ENCODE data around the gene CLIC2.
"Not testable (repeated sequence)": the region's sequence is repeated elsewhere in the genome, so short reads cannot be mapped to it uniquely, and the experiment has no call there.

CLIC2 gene

DNA sequence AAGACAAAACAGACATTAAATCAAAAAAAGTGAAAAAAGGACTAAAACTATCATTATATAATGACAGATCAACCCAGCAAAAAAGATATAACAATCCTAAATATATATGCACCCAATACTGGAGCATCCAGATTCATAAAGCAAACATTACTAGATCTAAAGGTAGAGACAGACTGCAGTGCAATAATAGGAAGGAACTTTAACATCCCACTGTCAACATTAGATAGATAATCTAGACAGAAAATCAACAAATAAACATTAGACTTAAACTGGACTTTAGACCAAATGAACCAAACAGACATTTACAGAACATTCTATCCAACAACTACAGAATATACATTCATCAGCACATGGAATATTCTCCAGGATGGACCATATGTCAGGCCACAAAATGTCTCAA lies 40.6 kb downstream of the CLIC2 start:
- Mint-ChIP-seq H3K4me1 (ENCODE audit: low read depth) (no peaks in the 10 kb centered on the region), H3K27ac (no peak overlapping the region), H3K4me3 (no peak overlapping the region), H3K27me3 (ENCODE audit: low read depth) (no peaks in the 10 kb centered on the region), H3K9me3 (peaks cover 3% of the 10 kb centered on the region), H3K36me3 (ENCODE audit: low read depth) (no peaks in the 10 kb centered on the region)

DNA sequence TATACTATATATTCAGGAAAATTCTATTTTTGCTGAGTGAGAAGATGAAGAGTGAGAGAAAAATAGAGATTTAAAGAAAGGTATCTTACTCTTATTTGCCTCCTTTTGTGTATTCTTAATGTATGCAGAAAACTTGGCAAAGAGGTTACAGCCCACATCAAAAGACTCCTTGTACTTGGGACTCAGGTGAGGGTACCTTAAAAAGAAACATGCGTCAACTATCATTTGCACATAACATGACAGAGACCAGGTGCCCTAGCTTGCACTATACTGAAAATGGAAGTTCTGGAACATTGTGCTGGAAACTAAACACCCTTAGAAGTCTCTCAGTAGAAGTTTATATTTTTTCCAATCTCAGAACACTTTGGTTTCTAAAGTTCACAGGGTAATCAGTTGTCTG lies 54.5 kb downstream of the CLIC2 start:
- Mint-ChIP-seq H3K36me3 (ENCODE audit: low read depth) (peaks cover 2% of the 10 kb centered on the region), H3K4me3 (no peak overlapping the region), H3K4me1 (ENCODE audit: low read depth) (peaks cover 5% of the 10 kb centered on the region), H3K27ac (no peak overlapping the region), H3K27me3 (ENCODE audit: low read depth) (no peaks in the 10 kb centered on the region), H3K9me3 (no peaks in the 10 kb centered on the region)

GRCh38 chrX:155270969-155271368 lies 63.4 kb downstream of the CLIC2 start:
- H3K36me3 Mint-ChIP-seq (ENCODE audit: low read depth): no peaks in the 10 kb centered on the region
- H3K27ac Mint-ChIP-seq: no peak overlapping the region
- H3K4me3 Mint-ChIP-seq: no peak overlapping the region
- H3K4me1 Mint-ChIP-seq (ENCODE audit: low read depth): no peaks in the 10 kb centered on the region
- peaks cover 10% of the 10 kb centered on the region for H3K9me3 Mint-ChIP-seq
- H3K27me3 Mint-ChIP-seq (ENCODE audit: low read depth): no peaks in the 10 kb centered on the region

DNA sequence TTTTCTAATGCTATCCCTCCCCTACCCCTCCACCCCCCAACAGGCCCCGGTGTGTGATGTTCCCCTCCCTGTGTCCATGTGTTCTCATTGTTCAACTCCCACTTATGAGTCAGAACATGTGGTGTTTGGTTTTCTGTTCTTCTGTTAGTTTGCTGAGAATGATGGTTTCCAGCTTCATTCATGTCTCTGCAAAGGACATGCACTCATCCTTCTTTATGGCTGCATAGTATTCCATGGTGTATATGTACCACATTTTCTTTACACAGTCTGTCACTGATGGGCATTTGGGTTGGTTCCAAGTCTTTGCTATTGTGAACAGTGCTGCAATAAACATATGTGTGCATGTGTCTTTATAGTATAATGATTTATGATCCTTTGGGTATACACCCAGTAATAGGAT lies 66.4 kb downstream of the CLIC2 start:
- H3K27ac Mint-ChIP-seq; H3K36me3 Mint-ChIP-seq (ENCODE audit: low read depth); H3K4me1 Mint-ChIP-seq (ENCODE audit: low read depth); H3K27me3 Mint-ChIP-seq (ENCODE audit: low read depth); H3K4me3 Mint-ChIP-seq; H3K9me3 Mint-ChIP-seq: not testable (repeated sequence)

- Mint-ChIP-seq H3K27me3 (ENCODE audit: low read depth) (no peaks in the 10 kb centered on the region), H3K36me3 (ENCODE audit: low read depth) (peaks cover 3% of the 10 kb centered on the region), H3K4me1 (ENCODE audit: low read depth) (peaks cover 13% of the 10 kb centered on the region), H3K9me3 (peaks cover 8% of the 10 kb centered on the region), H3K27ac (no peak overlapping the region), H3K4me3 (no peak overlapping the region)
These were observed 68.0 kb downstream of the CLIC2 start for GRCh38 chrX:155266439-155266838.

GRCh38 chrX:155263854-155264628 lies 70.4 kb downstream of the CLIC2 start, which contains the start of gene RAB39B:
Gene RAB39B (minus strand): TSS chrX:155264491. CDS start chrX:155264288, 203 bp downstream.
- Mint-ChIP-seq H3K4me3 (peak within 1 kb of the TSS; percentile 67), H3K4me1 (ENCODE audit: low read depth) (peaks cover 19% of the 10 kb centered on the region), H3K36me3 (ENCODE audit: low read depth) (peaks cover 12% of the 10 kb centered on the region)

GRCh38 chrX:155262970-155263754 lies 71.3 kb downstream of the CLIC2 start:
- peaks cover 14% of the 10 kb centered on the region for H3K36me3 Mint-ChIP-seq (ENCODE audit: low read depth)

More at GRCh38 chrX:155263854-155264628, 70.4 kb downstream of the CLIC2 start, which contains the start of gene RAB39B:
- peaks cover 6% of the 10 kb centered on the region for H3K9me3 Mint-ChIP-seq
- H3K27me3 Mint-ChIP-seq (ENCODE audit: low read depth): no peaks in the 10 kb centered on the region
- peak within 1 kb of the TSS; percentile 78 for H3K27ac Mint-ChIP-seq

DNA sequence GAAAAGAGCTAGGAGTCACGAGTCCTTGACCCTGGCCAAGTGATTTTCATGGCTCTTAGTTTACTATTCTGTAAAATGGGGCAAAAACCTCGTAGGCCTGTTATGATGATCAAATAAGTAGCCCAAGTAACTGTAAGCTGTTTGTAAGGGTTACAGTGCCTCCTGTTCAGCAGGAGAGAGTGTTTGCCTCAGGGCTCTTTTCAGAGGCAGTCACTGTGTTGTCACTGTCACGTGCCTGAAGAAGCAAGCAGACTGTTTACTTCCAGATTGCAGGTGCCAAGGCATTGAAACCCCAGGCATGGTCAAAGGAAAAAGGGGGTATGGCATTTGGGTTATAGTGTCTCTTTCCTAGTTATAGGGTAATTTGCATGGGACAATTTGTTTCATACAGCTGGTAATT lies 74.7 kb downstream of the CLIC2 start:
- H3K4me1 Mint-ChIP-seq (ENCODE audit: low read depth): peaks cover 21% of the 10 kb centered on the region
- no peak overlapping the region for H3K4me3 Mint-ChIP-seq
- peaks cover 16% of the 10 kb centered on the region for H3K36me3 Mint-ChIP-seq (ENCODE audit: low read depth)

More at GRCh38 chrX:155262970-155263754, 71.3 kb downstream of the CLIC2 start:
- Mint-ChIP-seq H3K9me3 (no peaks in the 10 kb centered on the region), H3K27me3 (ENCODE audit: low read depth) (no peaks in the 10 kb centered on the region), H3K27ac (peak overlapping the region; percentile 74), H3K4me3 (peak overlapping the region; percentile 67), H3K4me1 (ENCODE audit: low read depth) (peaks cover 19% of the 10 kb centered on the region)

DNA sequence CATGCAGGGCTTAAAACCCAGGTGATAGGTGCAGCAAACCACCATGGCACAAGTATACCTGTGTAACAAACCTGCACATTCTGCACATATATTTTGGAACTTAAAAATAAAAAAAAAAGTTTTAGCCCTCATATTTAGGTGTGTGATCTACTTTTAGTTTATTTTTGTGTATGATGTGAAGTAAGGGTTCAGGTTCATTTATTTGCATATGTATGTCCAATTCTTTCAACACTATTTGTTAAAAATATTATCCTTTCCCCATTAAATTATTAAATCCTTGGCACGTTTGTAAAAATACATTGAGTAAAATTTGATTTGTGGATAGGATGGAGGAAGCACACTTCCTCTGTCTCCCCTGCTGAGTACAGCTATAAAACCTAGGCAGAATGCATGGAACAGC lies 83.0 kb downstream of the CLIC2 start:
- no peaks in the 10 kb centered on the region for H3K27me3 Mint-ChIP-seq (ENCODE audit: low read depth)
- peaks cover 3% of the 10 kb centered on the region for H3K36me3 Mint-ChIP-seq (ENCODE audit: low read depth)
- H3K4me1 Mint-ChIP-seq (ENCODE audit: low read depth): peaks cover under 1% of the 10 kb centered on the region
- H3K9me3 Mint-ChIP-seq: no peaks in the 10 kb centered on the region
- no peak overlapping the region for H3K4me3 Mint-ChIP-seq
- H3K27ac Mint-ChIP-seq: no peak overlapping the region

More for the DNA sequence above, 74.7 kb downstream of the CLIC2 start:
- Mint-ChIP-seq H3K9me3 (no peaks in the 10 kb centered on the region), H3K27ac (no peak overlapping the region), H3K27me3 (ENCODE audit: low read depth) (no peaks in the 10 kb centered on the region)

GRCh38 chrX:155247497-155247896 lies 86.9 kb downstream of the CLIC2 start:
- H3K36me3 Mint-ChIP-seq (ENCODE audit: low read depth): peaks cover 1% of the 10 kb centered on the region
- no peaks in the 10 kb centered on the region for H3K9me3 Mint-ChIP-seq
- H3K27me3 Mint-ChIP-seq (ENCODE audit: low read depth): no peaks in the 10 kb centered on the region
- H3K4me1 Mint-ChIP-seq (ENCODE audit: low read depth): no peaks in the 10 kb centered on the region
- no peak overlapping the region for H3K27ac Mint-ChIP-seq
- no peak overlapping the region for H3K4me3 Mint-ChIP-seq

- H3K36me3 Mint-ChIP-seq (ENCODE audit: low read depth): peaks cover 1% of the 10 kb centered on the region
- no peaks in the 10 kb centered on the region for H3K27me3 Mint-ChIP-seq (ENCODE audit: low read depth)
These were observed 87.7 kb downstream of the CLIC2 start for GRCh38 chrX:155246748-155247147.

DNA sequence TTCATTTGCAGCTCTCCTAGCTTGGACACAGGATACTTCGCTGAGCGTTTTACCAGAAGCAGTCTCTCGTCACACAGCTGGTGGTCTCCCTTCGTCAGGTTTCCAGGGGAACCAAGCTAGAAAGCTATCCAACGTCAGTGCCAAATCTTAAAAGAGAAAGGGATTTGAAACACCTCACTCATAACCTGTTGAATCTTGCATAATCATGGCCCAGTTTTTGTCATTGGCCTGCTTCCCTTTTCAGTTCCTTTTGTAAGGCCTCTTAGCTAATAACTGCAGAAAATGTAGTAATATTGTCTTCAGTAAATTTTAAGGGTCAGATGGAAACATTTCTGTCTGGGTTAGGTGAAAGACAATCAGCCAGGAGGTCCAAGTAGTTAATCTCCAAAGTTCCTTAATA lies 92.1 kb downstream of the CLIC2 start:
- Mint-ChIP-seq H3K4me3 (no peak overlapping the region), H3K4me1 (ENCODE audit: low read depth) (no peaks in the 10 kb centered on the region), H3K36me3 (ENCODE audit: low read depth) (peaks cover 12% of the 10 kb centered on the region), H3K27me3 (ENCODE audit: low read depth) (no peaks in the 10 kb centered on the region), H3K9me3 (no peaks in the 10 kb centered on the region), H3K27ac (no peak overlapping the region)

More at GRCh38 chrX:155246748-155247147, 87.7 kb downstream of the CLIC2 start:
- H3K9me3 Mint-ChIP-seq: no peaks in the 10 kb centered on the region
- H3K4me3 Mint-ChIP-seq: no peak overlapping the region
- H3K4me1 Mint-ChIP-seq (ENCODE audit: low read depth): no peaks in the 10 kb centered on the region
- no peak overlapping the region for H3K27ac Mint-ChIP-seq

GRCh38 chrX:155237719-155238118 lies 96.7 kb downstream of the CLIC2 start:
- no peaks in the 10 kb centered on the region for H3K27me3 Mint-ChIP-seq (ENCODE audit: low read depth)
- H3K4me1 Mint-ChIP-seq (ENCODE audit: low read depth): peaks cover 4% of the 10 kb centered on the region
- peaks cover 28% of the 10 kb centered on the region for H3K36me3 Mint-ChIP-seq (ENCODE audit: low read depth)
- H3K27ac Mint-ChIP-seq: no peak overlapping the region
- no peaks in the 10 kb centered on the region for H3K9me3 Mint-ChIP-seq
- no peak overlapping the region for H3K4me3 Mint-ChIP-seq

GRCh38 chrX:155235891-155236290 lies 98.5 kb downstream of the CLIC2 start:
- Mint-ChIP-seq H3K27ac (no peak overlapping the region), H3K9me3 (no peaks in the 10 kb centered on the region), H3K27me3 (ENCODE audit: low read depth) (no peaks in the 10 kb centered on the region), H3K4me3 (no peak overlapping the region), H3K4me1 (ENCODE audit: low read depth) (peaks cover 9% of the 10 kb centered on the region), H3K36me3 (ENCODE audit: low read depth) (peaks cover 33% of the 10 kb centered on the region)

GRCh38 chrX:155231163-155231562 lies 103.3 kb downstream of the CLIC2 start:
- Mint-ChIP-seq H3K4me1 (ENCODE audit: low read depth) (peaks cover 12% of the 10 kb centered on the region), H3K36me3 (ENCODE audit: low read depth) (peaks cover 23% of the 10 kb centered on the region), H3K9me3 (no peaks in the 10 kb centered on the region), H3K27me3 (ENCODE audit: low read depth) (no peaks in the 10 kb centered on the region), H3K27ac (no peak overlapping the region), H3K4me3 (no peak overlapping the region)

Measured in T-helper 1 cell treated with Interleukin-12 subunit alpha and Interleukin-12 subunit beta and Interleukin-4 antibody, amounts not matched to agents 30 μg/mL and 1 μg/mL, for 36 hours (primary cell).